Hindlimb muscle (tissue), 1 donor: Measurements from ENCODE around the gene SORL1. TPM values are rescaled to one million over a fixed set of nuclear protein-coding genes. Genes with fewer than 3 reads are reported as not detected.

Experiments used
- DNase-seq: peaks from one replicate; pipeline ENCODE4 v3.0.0-alpha.2; 2013
- polyA plus RNA-seq: library from polyadenylated mRNA; unstranded; fragments of 120-200 nt; gene quantifications from one replicate; pipeline ENCODE4 v1.2.1, GENCODE V29; 2013; ENCODE audit not compliant: insufficient read length

Gene SORL1
- polyA plus RNA-seq, 1 donor, result 3.3 TPM

- no peak for DNase-seq
Observed at GRCh38 chr11:121665206-121665838, 213.2 kb downstream of the SORL1 start.

- no peak for DNase-seq
Observed at GRCh38 chr11:121667836-121668235, 215.7 kb downstream of the SORL1 start.

- DNase-seq, result no peak
Observed at GRCh38 chr11:121669422-121669821, 217.3 kb downstream of the SORL1 start.

GRCh38 chr11:121670266-121670665 is 218.2 kb downstream of the SORL1 start:
- DNase-seq, result no peak

GRCh38 chr11:121670805-121671282 is 218.7 kb downstream of the SORL1 start:
- no peak for DNase-seq

GRCh38 chr11:121671283-121672168 is 219.4 kb downstream of the SORL1 start:
- DNase-seq, result peak; percentile 89

GRCh38 chr11:121672630-121673487 is 220.7 kb downstream of the SORL1 start:
- no peak for DNase-seq

GRCh38 chr11:121681550-121682268 is 229.6 kb downstream of the SORL1 start:
- DNase-seq, result no peak

Other genes with a start within 250 kb of the SORL1 start
- 29.9 TPM for gene SC5D, start 159.5 kb upstream of the SORL1 start, polyA plus RNA-seq